Small intestine (tissue), 7 donors: ENCODE measurements around the gene TCIRG1. TPM values are rescaled to one million over a fixed set of nuclear protein-coding genes. Genes with fewer than 3 reads are reported as not detected.

Experiments
- DNase-seq, 2 donors: peaks; one replicate each; pipeline versions ENCODE4 v3.0.0 to v3.0.0-alpha.2; 2013
- FAIRE-seq: peaks from 2 replicates; lab custom pipeline; 2012; peaks lifted over from hg19 to GRCh38; lab: Jason Lieb, UNC
- H3K27ac ChIP-seq, 3 donors: one replicate each; pipeline ENCODE4 v1.5.1; 2013; ENCODE audit warnings: low read length in 2 of 3, mild to moderate bottlenecking in 2 of 3, control low read depth in 1 of 3, inconsistent platforms in 1 of 3, low read depth in 1 of 3, moderate library complexity in 1 of 3
- H3K27me3 ChIP-seq, 3 donors: one replicate each; pipeline ENCODE4 v1.6.1; 2013; ENCODE audit warnings: low read length in 3 of 3, inconsistent platforms in 1 of 3; ENCODE audit not compliant: control insufficient read depth in 3 of 3, insufficient read depth in 3 of 3
- H3K36me3 ChIP-seq, 3 donors: one replicate each; pipeline ENCODE4 v1.6.1; 2013; ENCODE audit warnings: low read length in 3 of 3, inconsistent platforms in 1 of 3, low read depth in 1 of 3, mild to moderate bottlenecking in 1 of 3, moderate library complexity in 1 of 3; ENCODE audit not compliant: control insufficient read depth in 3 of 3, insufficient read depth in 2 of 3
- H3K4me1 ChIP-seq, 3 donors: one replicate each; pipeline ENCODE4 v1.6.1; 2013; ENCODE audit warnings: low read length in 2 of 3, inconsistent platforms in 1 of 3, low read depth in 1 of 3, mild to moderate bottlenecking in 1 of 3, moderate library complexity in 1 of 3; ENCODE audit not compliant: control insufficient read depth in 3 of 3, insufficient read depth in 2 of 3
- H3K4me3 ChIP-seq, 3 donors: one replicate each; pipeline ENCODE4 v1.5.1; 2013; ENCODE audit warnings: low read length in 3 of 3, control low read depth in 1 of 3, inconsistent platforms in 1 of 3, low read depth in 1 of 3, mild to moderate bottlenecking in 1 of 3, moderate library complexity in 1 of 3
- H3K9me3 ChIP-seq, 2 donors: one replicate each; pipeline ENCODE4 v1.6.1; 2013; ENCODE audit warnings: low read depth in 1 of 2, low read length in 1 of 2; ENCODE audit not compliant: control insufficient read depth in 2 of 2, insufficient read depth in 1 of 2
- WGBS, 3 donors: extraction: QIAGEN DNeasy Blood & Tissue Kit; methylation state at CpG; one replicate each; pipeline ENCODE4 v1.1.7; 2013; 5-methylcytosine and 5-hydroxymethylcytosine counted together
- polyA plus RNA-seq, 4 donors: library from polyadenylated mRNA; stranded (reverse) in 3 of 4; unstranded in 1 of 4; fragments of 200-250 nt in 3 of 4; fragments of 120-200 nt in 1 of 4; gene quantifications; one replicate each; pipeline versions ENCODE4 v1.2.1 to v1.2.3, GENCODE V29; 2013
- donor health status: healthy with polysubstance abuse.
- donor health status: control.
- donor health status: control.
- donor health status: Bipolar disorder and iron deficiency.
- donor health status: healthy.

Gene TCIRG1
- polyA plus RNA-seq, 4 donors = 79.1 to 437 (median 285) TPM

GRCh38 chr11:68074584-68075352 is 35.9 kb downstream of the TCIRG1 start:
- Histone ChIP-seq H3K27ac (no peak overlapping the region), H3K4me3 (no peak overlapping the region), H3K27me3 (no peaks in the 10 kb centered on the region), H3K4me1 (no peaks in the 10 kb centered on the region), H3K9me3 (no peaks in the 10 kb centered on the region), H3K36me3 (peaks cover 1 to 62% (median 15%) of the 10 kb centered on the region in 3 donors)
- WGBS, 3 donors = 80 to 85% (median 81%) methylated on average over 10 of the region's 10 CpGs
- DNase-seq = no peak
- FAIRE-seq = no peak

GRCh38 chr11:68076371-68077042 is 37.7 kb downstream of the TCIRG1 start:
- WGBS, 3 donors = 71 to 75% (median 74%) methylated on average over 11 of the region's 11 CpGs
- H3K27me3 ChIP-seq = no peaks in the 10 kb centered on the region
- FAIRE-seq (no peak), DNase-seq (no peak)
- H3K36me3 ChIP-seq = peaks cover 2 to 70% (median 15%) of the 10 kb centered on the region in 3 donors
- H3K9me3 ChIP-seq = no peaks in the 10 kb centered on the region
- H3K27ac ChIP-seq = no peak overlapping the region
- H3K4me3 ChIP-seq = no peak overlapping the region
- no peaks in the 10 kb centered on the region for H3K4me1 ChIP-seq

- Histone ChIP-seq H3K27me3 (no peaks in the 10 kb centered on the region), H3K9me3 (no peaks in the 10 kb centered on the region), H3K36me3 (peaks cover 2 to 63% (median 17%) of the 10 kb centered on the region in 3 donors), H3K4me3 (no peak overlapping the region), H3K4me1 (no peaks in the 10 kb centered on the region), H3K27ac (no peak overlapping the region)
- FAIRE-seq (no peak), DNase-seq (no peak)
- 81 to 83% (median 83%) methylated on average over 8 of the region's 8 CpGs for WGBS, 3 donors
Measured at GRCh38 chr11:68077617-68078582, 39.1 kb downstream of the TCIRG1 start.

GRCh38 chr11:68080860-68081259 is 42.0 kb downstream of the TCIRG1 start:
- Histone ChIP-seq H3K9me3 (no peaks in the 10 kb centered on the region), H3K4me1 (no peaks in the 10 kb centered on the region), H3K27me3 (no peaks in the 10 kb centered on the region), H3K27ac (no peak overlapping the region), H3K36me3 (peaks cover 2 to 57% (median 9%) of the 10 kb centered on the region in 3 donors), H3K4me3 (no peak overlapping the region)
- 92 to 96% (median 95%) methylated on average over 8 of the region's 8 CpGs for WGBS, 3 donors
- no peak for FAIRE-seq
- no peak for DNase-seq

GRCh38 chr11:68081691-68082090 is 42.9 kb downstream of the TCIRG1 start:
- WGBS, 3 donors = 91 to 94% (median 92%) methylated on average over 9 of the region's 9 CpGs
- Histone ChIP-seq H3K36me3 (peaks cover 2 to 57% (median 9%) of the 10 kb centered on the region in 3 donors), H3K27me3 (no peaks in the 10 kb centered on the region), H3K9me3 (no peaks in the 10 kb centered on the region), H3K27ac (no peak overlapping the region), H3K4me3 (no peak overlapping the region), H3K4me1 (no peaks in the 10 kb centered on the region)
- no peak for FAIRE-seq
- DNase-seq = no peak

- no peaks in the 10 kb centered on the region for H3K4me1 ChIP-seq
- peaks cover 2 to 55% (median 9%) of the 10 kb centered on the region in 3 donors for H3K36me3 ChIP-seq
- 23 to 42% (median 32%) methylated on average over 3 of the region's 3 CpGs for WGBS, 3 donors
- H3K4me3 ChIP-seq = no peak overlapping the region
- DNase-seq (no peak), FAIRE-seq (no peak)
- H3K27me3 ChIP-seq = no peaks in the 10 kb centered on the region
- H3K27ac ChIP-seq = no peak overlapping the region
- H3K9me3 ChIP-seq = no peaks in the 10 kb centered on the region
Measured at GRCh38 chr11:68082481-68082880, 43.7 kb downstream of the TCIRG1 start.

GRCh38 chr11:68083517-68083916 is 44.7 kb downstream of the TCIRG1 start:
- FAIRE-seq = no peak
- Histone ChIP-seq H3K27me3 (no peaks in the 10 kb centered on the region), H3K27ac (no peak overlapping the region), H3K4me1 (no peaks in the 10 kb centered on the region), H3K4me3 (no peak overlapping the region), H3K36me3 (peaks cover 2 to 48% (median 7%) of the 10 kb centered on the region in 3 donors), H3K9me3 (no peaks in the 10 kb centered on the region)
- WGBS, 3 donors = 68 to 84% (median 76%) methylated on average over 3 of the region's 3 CpGs
- DNase-seq = no peak

- no peak for DNase-seq
- FAIRE-seq = no peak
- Histone ChIP-seq H3K4me3 (no peak overlapping the region), H3K9me3 (no peaks in the 10 kb centered on the region), H3K27ac (peak overlapping the region in 1 of 3 donors; percentile 58), H3K36me3 (peaks cover 0 to 23% (median 2%) of the 10 kb centered on the region in 3 donors), H3K4me1 (peaks cover 0 to 21% (median 2%) of the 10 kb centered on the region in 3 donors), H3K27me3 (no peaks in the 10 kb centered on the region)
- 21 to 67% (median 42%) methylated on average over 8 of the region's 8 CpGs for WGBS, 3 donors
Measured at GRCh38 chr11:68089679-68090078, 50.9 kb downstream of the TCIRG1 start.
